ENCODE data around the gene BCL7A. TPM values are rescaled to one million over a fixed set of nuclear protein-coding genes. Genes with fewer than 3 reads are reported as not detected.

BCL7A gene
- total and polyA plus RNA-seq, 2 of the 8 experiments (the other 6 are each of a cell fraction or from before 2014, with no cell fraction given): 11.9 to 12.7 TPM

- TF ChIP-seq RNF2 (IDR thresholded peaks at IDR 0.05; ENCODE audit: borderline replicate concordance, low read depth, low read length, missing control alignments, poor library complexity, severe bottlenecking) (no peak), TBP (IDR thresholded peaks at IDR 0.05; ENCODE audit: low read depth, low read length) (no peak), FOSL1 (IDR thresholded peaks at IDR 0.05; ENCODE audit: insufficient read depth, low read depth, low read length) (no peak), CTBP2 (IDR thresholded peaks at IDR 0.05; ENCODE audit: borderline replicate concordance, insufficient read depth, insufficient read length, low read length) (no peak), KDM4A (IDR thresholded peaks at IDR 0.05; ENCODE audit: low read depth, low read length, severe bottlenecking) (no peak)
These were observed 58.7 kb downstream of the BCL7A start (continued) for GRCh38 chr12:122080149-122081082.
